GM12878 (cell line): Measurements from ENCODE around the gene ATF3. TPM values are rescaled to one million over a fixed set of nuclear protein-coding genes. Genes with fewer than 3 reads are reported as not detected.
A peak's percentile ranks its signal among the peaks of the same experiment; 100 is the strongest.

ENCODE experiments used
- ATF3 ChIP-seq: IDR thresholded peaks from 2 replicates; pipeline ENCODE4 v1.6.1; 2011; ENCODE audit warnings: low read depth, mild to moderate bottlenecking, low read length, moderate library complexity, borderline replicate concordance; ENCODE audit errors: extremely low read depth
- CHD2 ChIP-seq: IDR thresholded peaks from 2 replicates; pipeline ENCODE4 v1.6.1; 2011; ENCODE audit warnings: low read depth, low read length, improper control_type of control experiment, borderline replicate concordance
- CREB1 ChIP-seq: IDR thresholded peaks from 2 replicates; pipeline ENCODE4 v1.6.1; 2012; ENCODE audit warnings: low read depth, mild to moderate bottlenecking, inconsistent platforms
- CUX1 ChIP-seq: IDR thresholded peaks from 2 replicates; pipeline ENCODE4 v1.6.1; 2012; ENCODE audit warnings: improper control_type of control experiment, low read depth, low read length; ENCODE audit not compliant: insufficient replicate concordance
- EED ChIP-seq: sonication (generic); IDR thresholded peaks from 2 replicates; pipeline ENCODE4 v1.6.1; 2016; ENCODE audit warnings: antibody characterized with exemption, low read depth
- ETV6 ChIP-seq, 2 experiments: fragments of 450-650 bp in 1 of 2; IDR thresholded peaks in 1 of 2; conservative IDR thresholded peaks in 1 of 2; 2 replicates each; pipeline ENCODE4 v1.6.1; 2014; ENCODE audit warnings: antibody characterized with exemption in 1 of 2, borderline replicate concordance in 1 of 2, low read depth in 1 of 2, mild to moderate bottlenecking in 1 of 2, moderate library complexity in 1 of 2
- FOS ChIP-seq: IDR thresholded peaks from 3 replicates; pipeline ENCODE4 v1.6.1; 2011; ENCODE audit warnings: borderline replicate concordance; ENCODE audit not compliant: insufficient read length; ENCODE audit errors: extremely low read depth
- JUNB ChIP-seq: IDR thresholded peaks from 2 replicates; pipeline ENCODE4 v1.6.1; 2016; ENCODE audit warnings: antibody characterized with exemption, mild to moderate bottlenecking
- MYC ChIP-seq: IDR thresholded peaks from 2 replicates; pipeline ENCODE4 v1.6.1; 2011; ENCODE audit warnings: mild to moderate bottlenecking, low read length, moderate library complexity, inconsistent platforms; ENCODE audit not compliant: insufficient read depth, insufficient replicate concordance, insufficient read length, severe bottlenecking
- NR2C1 ChIP-seq: fragments of 450-650 bp; IDR thresholded peaks from 2 replicates; pipeline ENCODE4 v1.6.1; 2017; ENCODE audit warnings: antibody characterized with exemption, mild to moderate bottlenecking, moderate library complexity
- NR2C2 ChIP-seq: IDR thresholded peaks from 2 replicates; pipeline ENCODE4 v1.6.1; 2011; ENCODE audit warnings: borderline replicate concordance, low read depth; ENCODE audit not compliant: control insufficient read depth, insufficient read length
- STAT1 ChIP-seq: fragments of 450-650 bp; conservative IDR thresholded peaks from 2 replicates; pipeline ENCODE4 v1.6.1; 2014; ENCODE audit warnings: antibody characterized with exemption, mild to moderate bottlenecking
- ZBTB40 ChIP-seq: fragments of 450-650 bp; IDR thresholded peaks from 2 replicates; pipeline ENCODE4 v1.6.1; 2016; ENCODE audit warnings: mild to moderate bottlenecking, moderate library complexity, borderline replicate concordance
- polyA plus RNA-seq, 11 experiments: library from polyadenylated mRNA; depleted of rRNA in 4 of 11; unstranded in 6 of 11; stranded (reverse) in 5 of 11; fragments of >200 nt; fragmentation: Nextera tagmentation in 4 of 11; fragmentation: Illumina TruSeq in 1 of 11; extraction: Ambion mirVana in 4 of 11; extraction: Trizol in 1 of 11; gene quantifications; 1 replicate in 1 of 11; 2 replicates in 10 of 11; pipeline versions ENCODE4 v1.2.1 to v1.2.3, GENCODE V29; 2011 to 2016; ENCODE audit warnings: inconsistent platforms in 2 of 11, missing spikeins in 2 of 11, low read depth in 1 of 11
- total RNA-seq, 4 experiments: library from RNA; depleted of rRNA in 3 of 4; stranded (reverse); fragments of >200 nt in 3 of 4; fragmentation: Illumina TruSeq in 1 of 4; extraction: Trizol in 1 of 4; gene quantifications; 2 replicates each; pipeline versions ENCODE4 v1.2.1 to v1.2.3, GENCODE V29; 2013 to 2021
- TF ChIP-seq, protein P1 (sequence below): IDR thresholded peaks from 2 replicates; pipeline ENCODE4 v1.6.1; 2012; ENCODE audit warnings: low read depth, low read length, improper control_type of control experiment
- TF ChIP-seq, protein P2 (sequence below): IDR thresholded peaks from 2 replicates; pipeline ENCODE4 v1.6.1; 2011; ENCODE audit warnings: borderline replicate concordance, low read depth, mild to moderate bottlenecking, moderate library complexity, low read length; ENCODE audit not compliant: insufficient read depth, poor library complexity, severe bottlenecking

Gene ATF3
- total and polyA plus RNA-seq, 10 of the 15 experiments (the other 5 are each of a cell fraction or from before 2014, with no cell fraction given): 3.0 to 13.9 (median 8.3) TPM

DNA sequence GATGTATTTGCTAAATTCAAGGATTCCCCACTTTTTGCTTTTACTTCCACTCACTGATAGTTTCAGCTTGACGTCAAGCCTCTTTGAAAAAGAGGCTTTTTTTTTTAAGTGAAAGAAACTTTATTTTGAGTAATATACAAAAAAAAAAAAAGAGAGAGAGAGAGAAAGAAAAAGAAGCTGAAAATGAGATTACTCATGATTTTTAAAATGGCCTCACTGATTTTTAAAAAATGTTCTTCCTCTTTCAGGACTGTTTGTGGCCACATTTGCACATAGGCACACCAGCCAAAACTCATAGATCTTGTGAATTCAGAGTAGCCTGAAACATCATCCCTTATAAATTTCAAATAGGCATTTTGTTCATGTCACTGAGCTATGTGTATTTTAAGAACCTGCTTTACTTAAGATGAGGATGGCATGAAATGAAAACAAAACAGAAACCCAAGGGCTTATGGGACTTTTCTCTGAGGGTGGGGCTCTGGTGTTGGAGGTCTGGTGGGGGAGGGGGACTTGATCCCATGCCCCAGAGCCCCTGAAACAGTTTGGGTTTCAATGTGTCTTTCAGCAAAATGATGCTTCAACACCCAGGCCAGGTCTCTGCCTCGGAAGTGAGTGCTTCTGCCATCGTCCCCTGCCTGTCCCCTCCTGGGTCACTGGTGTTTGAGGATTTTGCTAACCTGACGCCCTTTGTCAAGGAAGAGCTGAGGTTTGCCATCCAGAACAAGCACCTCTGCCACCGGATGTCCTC is 6.1 kb downstream of the ATF3 start (continued):
- TF ChIP-seq CUX1 (no peak), ZBTB40 (peak; percentile 90), NR2C2 (no peak), ETV6 (conservative IDR thresholded peaks at IDR 0.05 in 1 of 2, IDR thresholded peaks at IDR 0.05 in 1 of 2; ENCODE audit: borderline replicate concordance in 1 of 2, low read depth in 1 of 2) (no peak), MYC (no peak), ATF3 (no peak), CREB1 (peak; percentile 13; the same call in 1 of the 2 replicates), FOS (no peak), STAT1 (no peak), EED (no peak), CHD2 (no peak), NR2C1 (no peak), JUNB (peak; percentile 67)
- TF ChIP-seq, protein P1, sequence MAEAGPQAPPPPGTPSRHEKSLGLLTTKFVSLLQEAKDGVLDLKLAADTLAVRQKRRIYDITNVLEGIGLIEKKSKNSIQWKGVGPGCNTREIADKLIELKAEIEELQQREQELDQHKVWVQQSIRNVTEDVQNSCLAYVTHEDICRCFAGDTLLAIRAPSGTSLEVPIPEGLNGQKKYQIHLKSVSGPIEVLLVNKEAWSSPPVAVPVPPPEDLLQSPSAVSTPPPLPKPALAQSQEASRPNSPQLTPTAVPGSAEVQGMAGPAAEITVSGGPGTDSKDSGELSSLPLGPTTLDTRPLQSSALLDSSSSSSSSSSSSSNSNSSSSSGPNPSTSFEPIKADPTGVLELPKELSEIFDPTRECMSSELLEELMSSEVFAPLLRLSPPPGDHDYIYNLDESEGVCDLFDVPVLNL: no peak
- TF ChIP-seq, protein P2, sequence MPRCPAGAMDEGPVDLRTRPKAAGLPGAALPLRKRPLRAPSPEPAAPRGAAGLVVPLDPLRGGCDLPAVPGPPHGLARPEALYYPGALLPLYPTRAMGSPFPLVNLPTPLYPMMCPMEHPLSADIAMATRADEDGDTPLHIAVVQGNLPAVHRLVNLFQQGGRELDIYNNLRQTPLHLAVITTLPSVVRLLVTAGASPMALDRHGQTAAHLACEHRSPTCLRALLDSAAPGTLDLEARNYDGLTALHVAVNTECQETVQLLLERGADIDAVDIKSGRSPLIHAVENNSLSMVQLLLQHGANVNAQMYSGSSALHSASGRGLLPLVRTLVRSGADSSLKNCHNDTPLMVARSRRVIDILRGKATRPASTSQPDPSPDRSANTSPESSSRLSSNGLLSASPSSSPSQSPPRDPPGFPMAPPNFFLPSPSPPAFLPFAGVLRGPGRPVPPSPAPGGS: no peak
